Gastrocnemius medialis (tissue), 4 donors: Measurements from ENCODE around the gene CCM2.

ENCODE experiments used
- CTCF ChIP-seq, 5 experiments: fragments of 450-650 bp in 3 of 5; fragments of 200-600 bp in 2 of 5; sonication (generic) in 2 of 5; IDR thresholded peaks in 4 of 5; conservative IDR thresholded peaks in 1 of 5; 1 replicate in 4 of 5; 2 replicates in 1 of 5; pipeline ENCODE4 v1.5.1; 2016 to 2019; ENCODE audit warnings: antibody characterized with exemption in 5 of 5, mild to moderate bottlenecking in 3 of 5, moderate library complexity in 3 of 5
- POLR2A ChIP-seq, 2 donors: fragments of 450-650 bp; IDR thresholded peaks; one replicate each; pipeline ENCODE4 v1.6.1; 2017; ENCODE audit warnings: antibody characterized with exemption in 2 of 2, mild to moderate bottlenecking in 2 of 2, moderate library complexity in 2 of 2

GRCh38 chr7:45088146-45088701 is 88.2 kb downstream of the CCM2 start:
- TF ChIP-seq CTCF (IDR thresholded peaks at IDR 0.05 in 4 of 5, conservative IDR thresholded peaks at IDR 0.05 in 1 of 5) (no peak), POLR2A (IDR thresholded peaks at IDR 0.05) (no peak)
